NCI-H2196 treated with DMSO at 0.1 percent for 48 hours (cell line): Measurements from ENCODE around the gene MAP3K4.

ENCODE experiments used
- DNase-seq: peaks from one replicate; lab custom pipeline; 2025; ENCODE audit not compliant: unreplicated experiment; lab: John Stamatoyannopoulos, UW

Gene MAP3K4

DNA sequence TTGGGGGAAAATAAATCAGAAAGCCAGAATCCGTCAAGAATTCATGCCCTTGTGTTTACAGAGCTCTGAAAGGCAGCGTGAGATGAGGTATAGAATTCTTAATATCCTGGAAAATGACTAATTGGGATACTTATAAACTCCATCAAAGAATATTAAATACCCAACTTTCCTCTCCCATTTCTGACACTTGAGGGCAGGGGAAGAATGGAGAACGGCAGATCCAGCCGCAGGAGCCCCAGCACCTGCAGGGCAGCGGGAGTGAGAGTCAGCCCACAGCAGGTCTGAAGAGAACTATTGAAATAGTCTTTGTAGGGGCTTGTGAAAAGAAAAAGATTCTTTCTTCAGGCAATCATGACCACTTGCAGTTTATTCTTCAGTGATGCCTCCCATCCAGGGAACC, 175.1 kb downstream of the MAP3K4 start:
- DNase-seq, result no peak
